Neutrophil (primary cell): Measurements from ENCODE around the gene GABRP.

Source experiments
- H3K27ac ChIP-seq: fragments of 200-600 bp; sonication (generic); 2 replicates; pipeline ENCODE4 v1.5.1; 2016; ENCODE audit warnings: mild to moderate bottlenecking, moderate library complexity
- H3K27me3 ChIP-seq: fragments of 200-600 bp; sonication (generic); 2 replicates; pipeline ENCODE4 v1.6.0; 2016; ENCODE audit warnings: mild to moderate bottlenecking
- H3K36me3 ChIP-seq: fragments of 200-600 bp; sonication (generic); 2 replicates; pipeline ENCODE4 v1.5.1; 2017
- H3K4me1 ChIP-seq, 2 experiments: fragments of 200-600 bp in 1 of 2; sonication (generic) in 1 of 2; 1 replicate in 1 of 2; 2 replicates in 1 of 2; pipeline versions ENCODE4 v1.5.1 to v1.6.1; 2013 to 2016; ENCODE audit warnings: low read depth in 1 of 2, low read length in 1 of 2, mild to moderate bottlenecking in 1 of 2, moderate library complexity in 1 of 2; ENCODE audit not compliant: control insufficient read depth in 1 of 2, insufficient read depth in 1 of 2
- H3K4me3 ChIP-seq, 2 experiments: fragments of 200-600 bp in 1 of 2; sonication (generic) in 1 of 2; 1 replicate in 1 of 2; 2 replicates in 1 of 2; pipeline ENCODE4 v1.5.1; 2013 to 2016; ENCODE audit warnings: low read depth in 1 of 2, low read length in 1 of 2, mild to moderate bottlenecking in 1 of 2, moderate library complexity in 1 of 2
- H3K9me3 ChIP-seq: fragments of 200-600 bp; sonication (generic); 2 replicates; pipeline ENCODE4 v1.5.1; 2016
- TF ChIP-seq, protein P1 (sequence below): fragments of 200-600 bp; sonication (generic); IDR thresholded peaks from 2 replicates; pipeline ENCODE4 v1.5.1; 2016; ENCODE audit warnings: antibody characterized with exemption

Gene GABRP

DNA sequence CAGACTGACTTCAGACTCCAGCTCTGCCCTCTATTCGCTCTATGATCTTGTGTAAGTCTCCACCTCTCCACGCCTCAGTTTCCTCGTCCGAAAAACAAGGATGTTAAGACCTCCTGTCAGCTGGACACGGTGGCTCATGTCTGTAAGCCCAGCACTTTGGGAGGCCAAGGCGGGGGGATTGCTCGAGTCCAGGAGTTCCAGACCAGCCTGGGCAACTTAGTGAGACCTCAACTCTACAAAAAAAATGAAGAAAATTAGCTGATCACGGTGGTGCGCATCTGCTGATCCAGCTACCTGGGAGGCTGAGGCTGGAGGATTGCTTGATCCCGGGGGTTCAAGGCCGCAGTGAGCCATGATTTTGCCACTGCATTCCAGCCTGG is 36.6 kb upstream of the GABRP start:
- no peaks in the 10 kb centered on the region for H3K36me3 ChIP-seq
- TF ChIP-seq, protein P1, sequence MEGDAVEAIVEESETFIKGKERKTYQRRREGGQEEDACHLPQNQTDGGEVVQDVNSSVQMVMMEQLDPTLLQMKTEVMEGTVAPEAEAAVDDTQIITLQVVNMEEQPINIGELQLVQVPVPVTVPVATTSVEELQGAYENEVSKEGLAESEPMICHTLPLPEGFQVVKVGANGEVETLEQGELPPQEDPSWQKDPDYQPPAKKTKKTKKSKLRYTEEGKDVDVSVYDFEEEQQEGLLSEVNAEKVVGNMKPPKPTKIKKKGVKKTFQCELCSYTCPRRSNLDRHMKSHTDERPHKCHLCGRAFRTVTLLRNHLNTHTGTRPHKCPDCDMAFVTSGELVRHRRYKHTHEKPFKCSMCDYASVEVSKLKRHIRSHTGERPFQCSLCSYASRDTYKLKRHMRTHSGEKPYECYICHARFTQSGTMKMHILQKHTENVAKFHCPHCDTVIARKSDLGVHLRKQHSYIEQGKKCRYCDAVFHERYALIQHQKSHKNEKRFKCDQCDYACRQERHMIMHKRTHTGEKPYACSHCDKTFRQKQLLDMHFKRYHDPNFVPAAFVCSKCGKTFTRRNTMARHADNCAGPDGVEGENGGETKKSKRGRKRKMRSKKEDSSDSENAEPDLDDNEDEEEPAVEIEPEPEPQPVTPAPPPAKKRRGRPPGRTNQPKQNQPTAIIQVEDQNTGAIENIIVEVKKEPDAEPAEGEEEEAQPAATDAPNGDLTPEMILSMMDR = no peak
- H3K9me3 ChIP-seq = no peaks in the 10 kb centered on the region
- peaks cover 77% of the 10 kb centered on the region for H3K27me3 ChIP-seq
- no peak overlapping the region for H3K27ac ChIP-seq
- H3K4me1 ChIP-seq = no peaks in the 10 kb centered on the region
- no peak overlapping the region for H3K4me3 ChIP-seq

DNA sequence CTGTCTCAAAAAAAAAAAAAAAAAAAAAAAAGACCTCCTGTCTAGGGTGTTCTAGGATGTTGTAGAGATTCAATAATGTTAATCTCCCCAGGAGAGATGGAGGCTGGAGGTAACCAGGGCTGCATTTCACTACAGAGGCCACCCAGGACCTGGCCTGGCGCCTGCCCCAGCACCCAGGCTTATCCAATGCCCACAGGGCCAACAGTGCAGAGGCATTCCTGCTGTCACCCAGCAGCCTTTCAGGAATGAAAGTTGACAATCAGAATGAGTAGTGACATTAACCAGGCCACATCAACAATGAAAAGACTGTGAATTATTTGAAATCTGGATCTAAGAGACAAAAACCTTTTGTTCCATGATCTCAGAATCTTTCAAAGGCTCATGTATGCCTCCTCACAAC is 36.2 kb upstream of the GABRP start:
- no peaks in the 10 kb centered on the region for H3K9me3 ChIP-seq
- H3K4me3 ChIP-seq = no peak overlapping the region
- H3K36me3 ChIP-seq = no peaks in the 10 kb centered on the region
- H3K4me1 ChIP-seq = no peaks in the 10 kb centered on the region
- H3K27ac ChIP-seq = no peak overlapping the region
- TF ChIP-seq, protein P1 = no peak
- peaks cover 75% of the 10 kb centered on the region for H3K27me3 ChIP-seq

- Histone ChIP-seq H3K9me3 (no peaks in the 10 kb centered on the region), H3K36me3 (no peaks in the 10 kb centered on the region), H3K27me3 (peaks cover 72% of the 10 kb centered on the region), H3K27ac (no peak overlapping the region), H3K4me1 (no peaks in the 10 kb centered on the region), H3K4me3 (no peak overlapping the region)
- TF ChIP-seq, protein P1 = no peak
These were observed 35.7 kb upstream of the GABRP start for GRCh38 chr5:170747851-170748250.

DNA sequence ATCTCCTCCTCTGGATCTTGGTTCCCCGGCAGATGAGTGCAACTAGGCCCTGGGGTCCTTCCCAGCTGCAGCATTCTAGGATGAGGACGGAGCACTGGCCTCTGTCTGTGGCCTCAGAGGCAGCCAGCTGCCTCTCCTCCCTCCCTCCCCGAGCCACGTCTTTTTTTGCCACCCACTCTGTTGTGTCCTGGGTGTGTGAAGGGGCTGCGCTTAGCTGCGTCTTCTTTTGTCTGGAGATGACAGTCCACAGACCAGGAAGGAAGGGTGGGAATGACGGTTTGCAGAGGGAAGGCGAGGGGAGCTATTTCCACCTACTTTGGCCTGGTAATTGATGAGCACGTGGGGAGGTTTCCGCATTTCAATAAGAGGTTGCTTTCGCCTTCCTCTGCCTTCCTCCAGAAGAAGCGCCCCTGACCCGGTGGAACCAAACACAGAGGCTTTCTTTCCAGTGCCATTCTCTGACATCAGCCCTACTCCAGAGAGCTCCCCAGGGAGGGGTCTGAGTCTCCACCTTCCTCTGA is 34.5 kb upstream of the GABRP start:
- H3K4me1 ChIP-seq = no peaks in the 10 kb centered on the region
- H3K4me3 ChIP-seq = no peak overlapping the region
- no peaks in the 10 kb centered on the region for H3K36me3 ChIP-seq
- H3K27ac ChIP-seq = no peak overlapping the region
- TF ChIP-seq, protein P1 = no peak
- no peaks in the 10 kb centered on the region for H3K9me3 ChIP-seq
- peaks cover 60% of the 10 kb centered on the region for H3K27me3 ChIP-seq

GRCh38 chr5:170749911-170750431 is 33.6 kb upstream of the GABRP start:
- Histone ChIP-seq H3K27me3 (peaks cover 51% of the 10 kb centered on the region), H3K4me3 (no peak overlapping the region), H3K4me1 (no peaks in the 10 kb centered on the region), H3K36me3 (no peaks in the 10 kb centered on the region), H3K9me3 (no peaks in the 10 kb centered on the region), H3K27ac (no peak overlapping the region)
- TF ChIP-seq, protein P1 = no peak
